Measurements from ENCODE around the gene MCM10. TPM values are rescaled to one million over a fixed set of nuclear protein-coding genes. Genes with fewer than 3 reads are reported as not detected.

MCM10 gene
- total RNA-seq, 1 donor from 2014 or later, result 44.5 TPM

- Mint-ChIP-seq H3K36me3 (peaks cover 54% of the 10 kb centered on the region), H3K4me1 (no peaks in the 10 kb centered on the region), H3K27me3 (ENCODE audit: insufficient read depth, low read depth) (peaks cover 2% of the 10 kb centered on the region), H3K4me3 (no peak overlapping the region), H3K9me3 (no peaks in the 10 kb centered on the region), H3K27ac (no peak overlapping the region)
- H3K36me3 ChIP-seq, result peaks cover 41% of the 10 kb centered on the region
- H3K4me2 ChIP-seq, result no peak overlapping the region
- no peak overlapping the region for H3K9ac ChIP-seq
- H3K4me1 ChIP-seq, result no peaks in the 10 kb centered on the region
- H3K79me2 ChIP-seq (ENCODE audit: low read depth), result no peaks in the 10 kb centered on the region
- H3K9me3 ChIP-seq (ENCODE audit: low read depth), result no peaks in the 10 kb centered on the region
- no peak for DNase-seq (ENCODE audit: low spot score)
- no peak overlapping the region for H2AFZ ChIP-seq (replicated peaks)
- H3K27me3 ChIP-seq, result no peaks in the 10 kb centered on the region
- no peaks in the 10 kb centered on the region for H3F3A ChIP-seq (ENCODE audit: low read depth)
- no peaks in the 10 kb centered on the region for H4K20me1 ChIP-seq (ENCODE audit: low read depth)
- TF ChIP-seq EZH2phosphoT487 (IDR thresholded peaks at IDR 0.05), result no peak
- TF ChIP-seq, protein P1, sequence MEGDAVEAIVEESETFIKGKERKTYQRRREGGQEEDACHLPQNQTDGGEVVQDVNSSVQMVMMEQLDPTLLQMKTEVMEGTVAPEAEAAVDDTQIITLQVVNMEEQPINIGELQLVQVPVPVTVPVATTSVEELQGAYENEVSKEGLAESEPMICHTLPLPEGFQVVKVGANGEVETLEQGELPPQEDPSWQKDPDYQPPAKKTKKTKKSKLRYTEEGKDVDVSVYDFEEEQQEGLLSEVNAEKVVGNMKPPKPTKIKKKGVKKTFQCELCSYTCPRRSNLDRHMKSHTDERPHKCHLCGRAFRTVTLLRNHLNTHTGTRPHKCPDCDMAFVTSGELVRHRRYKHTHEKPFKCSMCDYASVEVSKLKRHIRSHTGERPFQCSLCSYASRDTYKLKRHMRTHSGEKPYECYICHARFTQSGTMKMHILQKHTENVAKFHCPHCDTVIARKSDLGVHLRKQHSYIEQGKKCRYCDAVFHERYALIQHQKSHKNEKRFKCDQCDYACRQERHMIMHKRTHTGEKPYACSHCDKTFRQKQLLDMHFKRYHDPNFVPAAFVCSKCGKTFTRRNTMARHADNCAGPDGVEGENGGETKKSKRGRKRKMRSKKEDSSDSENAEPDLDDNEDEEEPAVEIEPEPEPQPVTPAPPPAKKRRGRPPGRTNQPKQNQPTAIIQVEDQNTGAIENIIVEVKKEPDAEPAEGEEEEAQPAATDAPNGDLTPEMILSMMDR (IDR thresholded peaks at IDR 0.05), result no peak
- TF ChIP-seq EZH2 (IDR thresholded peaks at IDR 0.05), result no peak
- H3K27ac ChIP-seq, result no peak overlapping the region
- H3K4me3 ChIP-seq, result no peak overlapping the region
These were observed 21.1 kb downstream of the MCM10 start for GRCh38 chr10:13182424-13182823.

DNA sequence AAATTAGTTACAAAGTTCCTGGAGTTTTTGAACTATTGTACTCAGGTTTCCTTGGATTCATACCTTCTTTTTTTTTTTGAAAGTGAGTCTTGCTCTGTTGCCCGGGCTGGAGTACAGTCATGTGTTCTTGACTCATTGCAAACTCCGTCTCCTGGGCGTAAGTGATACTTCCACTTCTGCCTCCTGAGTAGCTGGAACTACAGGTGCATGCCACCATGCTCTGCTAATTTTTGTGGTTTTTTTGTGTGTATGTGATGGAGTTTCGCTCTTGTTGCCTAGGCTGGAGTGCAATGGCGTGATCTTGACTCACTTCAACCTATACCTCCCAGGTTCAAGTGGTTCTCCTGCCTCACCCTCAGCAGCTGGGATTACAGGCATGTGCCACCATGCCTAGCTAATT is 22.3 kb downstream of the MCM10 start:
- no peaks in the 10 kb centered on the region for H3K9me3 ChIP-seq (ENCODE audit: low read depth)
- H3K27me3 Mint-ChIP-seq (ENCODE audit: insufficient read depth, low read depth), result peaks cover 3% of the 10 kb centered on the region
- H3K36me3 Mint-ChIP-seq, result peaks cover 51% of the 10 kb centered on the region
- H3K4me3 Mint-ChIP-seq, result no peak overlapping the region
- H2AFZ ChIP-seq (replicated peaks), result no peak overlapping the region
- H3K4me1 Mint-ChIP-seq, result no peaks in the 10 kb centered on the region
- no peaks in the 10 kb centered on the region for H3K4me1 ChIP-seq
- H3K27me3 ChIP-seq, result no peaks in the 10 kb centered on the region
- no peak for DNase-seq (ENCODE audit: low spot score)
- no peaks in the 10 kb centered on the region for H3K79me2 ChIP-seq (ENCODE audit: low read depth)
- H3K4me3 ChIP-seq, result no peak overlapping the region
- TF ChIP-seq EZH2 (IDR thresholded peaks at IDR 0.05), result no peak
- TF ChIP-seq, protein P1 (IDR thresholded peaks at IDR 0.05), result no peak
- no peak for TF ChIP-seq EZH2phosphoT487 (IDR thresholded peaks at IDR 0.05)
- H3K9me3 Mint-ChIP-seq, result no peaks in the 10 kb centered on the region
- H4K20me1 ChIP-seq (ENCODE audit: low read depth), result no peaks in the 10 kb centered on the region
- no peak overlapping the region for H3K4me2 ChIP-seq
- no peak overlapping the region for H3K9ac ChIP-seq
- H3K27ac ChIP-seq, result no peak overlapping the region
- no peaks in the 10 kb centered on the region for H3F3A ChIP-seq (ENCODE audit: low read depth)
- peaks cover 41% of the 10 kb centered on the region for H3K36me3 ChIP-seq
- no peak overlapping the region for H3K27ac Mint-ChIP-seq

- H3K36me3 ChIP-seq, result peaks cover 39% of the 10 kb centered on the region
- H2AFZ ChIP-seq (replicated peaks), result no peak overlapping the region
- Mint-ChIP-seq H3K27me3 (ENCODE audit: insufficient read depth, low read depth) (peaks cover 3% of the 10 kb centered on the region), H3K9me3 (no peaks in the 10 kb centered on the region), H3K36me3 (peaks cover 53% of the 10 kb centered on the region), H3K27ac (no peak overlapping the region), H3K4me1 (no peaks in the 10 kb centered on the region), H3K4me3 (no peak overlapping the region)
- no peak overlapping the region for H3K9ac ChIP-seq
- H3F3A ChIP-seq (ENCODE audit: low read depth), result no peaks in the 10 kb centered on the region
- no peaks in the 10 kb centered on the region for H3K27me3 ChIP-seq
- H4K20me1 ChIP-seq (ENCODE audit: low read depth), result no peaks in the 10 kb centered on the region
- no peaks in the 10 kb centered on the region for H3K4me1 ChIP-seq
- H3K9me3 ChIP-seq (ENCODE audit: low read depth), result no peaks in the 10 kb centered on the region
- H3K4me2 ChIP-seq, result no peak overlapping the region
- no peaks in the 10 kb centered on the region for H3K79me2 ChIP-seq (ENCODE audit: low read depth)
- H3K27ac ChIP-seq, result no peak overlapping the region
- DNase-seq (ENCODE audit: low spot score), result no peak
- TF ChIP-seq EZH2 (IDR thresholded peaks at IDR 0.05), result no peak
- no peak for TF ChIP-seq EZH2phosphoT487 (IDR thresholded peaks at IDR 0.05)
- TF ChIP-seq, protein P1 (IDR thresholded peaks at IDR 0.05), result no peak
- no peak overlapping the region for H3K4me3 ChIP-seq
These were observed 22.9 kb downstream of the MCM10 start for GRCh38 chr10:13184276-13184675.

Data from neural progenitor cell (in vitro differentiated cells).